ENCODE results near the gene NAE1.
"Not testable (repeated sequence)": the region's sequence is repeated elsewhere in the genome, so short reads cannot be mapped to it uniquely, and the experiment has no call there.

Gene NAE1

GRCh38 chr16:66830422-66831404 is at the start of gene NAE1:
NAE1 (minus strand) TSS chr16:66830976; CDS start chr16:66830899, 77 bp downstream.
- DNase-seq = peak; percentile 60 to 69

- DNase-seq = no peak
Measured at GRCh38 chr16:66878067-66878466, 47.3 kb upstream of the NAE1 start.

GRCh38 chr16:66874079-66874775 is 43.5 kb upstream of the NAE1 start:
- DNase-seq = no peak

- DNase-seq = no peak
Measured at GRCh38 chr16:66873685-66874055, 42.9 kb upstream of the NAE1 start.

- peak; percentile 9 to 13 for DNase-seq
Measured at GRCh38 chr16:66872943-66873684, 42.3 kb upstream of the NAE1 start.

GRCh38 chr16:66872559-66872942 is 41.8 kb upstream of the NAE1 start:
- no peak for DNase-seq

- DNase-seq = no peak
Measured at GRCh38 chr16:66871840-66872239, 41.1 kb upstream of the NAE1 start.

GRCh38 chr16:66871363-66871762 is 40.6 kb upstream of the NAE1 start:
- DNase-seq = not testable (repeated sequence)

GRCh38 chr16:66869424-66869823 is 38.6 kb upstream of the NAE1 start:
- no peak for DNase-seq

GRCh38 chr16:66863707-66864106 is 32.9 kb upstream of the NAE1 start:
- no peak for DNase-seq

GRCh38 chr16:66862023-66862520 is 31.3 kb upstream of the NAE1 start:
- DNase-seq = no peak

GRCh38 chr16:66859397-66860068 is 28.8 kb upstream of the NAE1 start:
- DNase-seq = no peak

GRCh38 chr16:66858740-66859396 is 28.1 kb upstream of the NAE1 start:
- no peak for DNase-seq

GRCh38 chr16:66857437-66857836 is 26.7 kb upstream of the NAE1 start:
- DNase-seq = no peak

GRCh38 chr16:66856801-66857200 is 26.0 kb upstream of the NAE1 start:
- DNase-seq = no peak

- no peak for DNase-seq
Measured at GRCh38 chr16:66856184-66856730, 25.5 kb upstream of the NAE1 start.

- no peak for DNase-seq
Measured at GRCh38 chr16:66853261-66854139, 22.7 kb upstream of the NAE1 start.

- no peak for DNase-seq
Measured at GRCh38 chr16:66851166-66851964, 20.6 kb upstream of the NAE1 start.

GRCh38 chr16:66850115-66850815 is 19.5 kb upstream of the NAE1 start:
- DNase-seq = no peak

All from NCI-H187 (cell line).